ENCODE measurements around the gene KCNA10. TPM values are rescaled to one million over a fixed set of nuclear protein-coding genes. Genes with fewer than 3 reads are reported as not detected.

Gene KCNA10
- total RNA-seq, 1 experiment from 2014 or later, result not detected

GRCh38 chr1:110505596-110505995 is 13.4 kb downstream of the KCNA10 start:
- Histone ChIP-seq H3K4me3 (ENCODE audit: low read depth, low read length, poor library complexity, severe bottlenecking) (no peak overlapping the region), H3K36me3 (ENCODE audit: insufficient read depth, low read length, poor library complexity, severe bottlenecking) (no peaks in the 10 kb centered on the region), H3K9me3 (ENCODE audit: low read depth, low read length, poor library complexity, severe bottlenecking) (no peaks in the 10 kb centered on the region), H3K27ac (ENCODE audit: low read depth, low read length, poor library complexity, severe bottlenecking) (no peak overlapping the region), H3K27me3 (replicated peaks; ENCODE audit: insufficient read depth, low read depth, low read length, poor library complexity) (no peaks in the 10 kb centered on the region), H3K4me1 (ENCODE audit: insufficient read depth, low read length, poor library complexity, severe bottlenecking) (no peaks in the 10 kb centered on the region)
- intact Hi-C loops (cut with micrococcal nuclease; ENCODE audit: unreplicated experiment), result no loop called here
- ChIA-PET POLR2A (ENCODE audit: low non-redundant PET) (no interaction called here), CTCF (no interaction called here)
- BruUV-seq (replicated peaks), result no TSS peak
- TF ChIP-seq CTCF (conservative IDR thresholded peaks at IDR 0.05; ENCODE audit: low read depth, low read length) (no peak), EZH2 (IDR thresholded peaks at IDR 0.05; ENCODE audit: borderline replicate concordance, low read depth, low read length, poor library complexity, severe bottlenecking) (no peak)
- no peak for DNase-seq (ENCODE audit: low spot score)

- H3K4me3 ChIP-seq (ENCODE audit: low read depth, low read length, poor library complexity, severe bottlenecking), result no peak overlapping the region
- DNase-seq (ENCODE audit: low spot score), result no peak
- H3K4me1 ChIP-seq (ENCODE audit: insufficient read depth, low read length, poor library complexity, severe bottlenecking), result no peaks in the 10 kb centered on the region
- H3K27ac ChIP-seq (ENCODE audit: low read depth, low read length, poor library complexity, severe bottlenecking), result no peak overlapping the region
- no peaks in the 10 kb centered on the region for H3K9me3 ChIP-seq (ENCODE audit: low read depth, low read length, poor library complexity, severe bottlenecking)
- no peaks in the 10 kb centered on the region for H3K27me3 ChIP-seq (replicated peaks; ENCODE audit: insufficient read depth, low read depth, low read length, poor library complexity)
- ChIA-PET CTCF (no interaction called here), POLR2A (ENCODE audit: low non-redundant PET) (no interaction called here)
- no TSS peak for BruUV-seq (replicated peaks)
- no peaks in the 10 kb centered on the region for H3K36me3 ChIP-seq (ENCODE audit: insufficient read depth, low read length, poor library complexity, severe bottlenecking)
- no peak for TF ChIP-seq CTCF (conservative IDR thresholded peaks at IDR 0.05; ENCODE audit: low read depth, low read length)
- intact Hi-C loops (cut with micrococcal nuclease; ENCODE audit: unreplicated experiment), result no loop called here
These were observed 14.7 kb downstream of the KCNA10 start for GRCh38 chr1:110504226-110504625.

- intact Hi-C loops (cut with micrococcal nuclease; ENCODE audit: unreplicated experiment), result no loop called here
- TF ChIP-seq CTCF (conservative IDR thresholded peaks at IDR 0.05; ENCODE audit: low read depth, low read length) (no peak), EZH2 (IDR thresholded peaks at IDR 0.05; ENCODE audit: borderline replicate concordance, low read depth, low read length, poor library complexity, severe bottlenecking) (no peak)
- BruUV-seq (replicated peaks), result no TSS peak
- no peak for DNase-seq (ENCODE audit: low spot score)
- Histone ChIP-seq H3K36me3 (ENCODE audit: insufficient read depth, low read length, poor library complexity, severe bottlenecking) (no peaks in the 10 kb centered on the region), H3K4me1 (ENCODE audit: insufficient read depth, low read length, poor library complexity, severe bottlenecking) (no peaks in the 10 kb centered on the region), H3K27ac (ENCODE audit: low read depth, low read length, poor library complexity, severe bottlenecking) (no peak overlapping the region), H3K4me3 (ENCODE audit: low read depth, low read length, poor library complexity, severe bottlenecking) (no peak overlapping the region), H3K27me3 (replicated peaks; ENCODE audit: insufficient read depth, low read depth, low read length, poor library complexity) (no peaks in the 10 kb centered on the region), H3K9me3 (ENCODE audit: low read depth, low read length, poor library complexity, severe bottlenecking) (no peaks in the 10 kb centered on the region)
- POLR2A ChIA-PET (ENCODE audit: low non-redundant PET), result no interaction called here
- CTCF ChIA-PET, result no interaction called here
These were observed 15.5 kb downstream of the KCNA10 start for GRCh38 chr1:110503471-110503870.

All from A673 (cell line).